GM12801 (cell line): Measurements from ENCODE around the gene CELSR1.

Experiments
- CTCF ChIP-seq: IDR thresholded peaks from one replicate; pipeline ENCODE4 v1.5.1; 2011; ENCODE audit warnings: control low read depth; ENCODE audit not compliant: insufficient read length; ENCODE audit errors: extremely low read depth

Gene CELSR1

GRCh38 chr22:46513908-46514550, 23.4 kb downstream of the CELSR1 start:
- TF ChIP-seq CTCF, result no peak

- TF ChIP-seq CTCF, result no peak
Measured at GRCh38 chr22:46512683-46513082, 24.7 kb downstream of the CELSR1 start.

- TF ChIP-seq CTCF, result no peak
Measured at GRCh38 chr22:46512039-46512370, 25.4 kb downstream of the CELSR1 start.

GRCh38 chr22:46511151-46512038, 26.0 kb downstream of the CELSR1 start:
- no peak for TF ChIP-seq CTCF

GRCh38 chr22:46509416-46510089, 27.9 kb downstream of the CELSR1 start:
- no peak for TF ChIP-seq CTCF

GRCh38 chr22:46508491-46508999, 28.9 kb downstream of the CELSR1 start:
- no peak for TF ChIP-seq CTCF

GRCh38 chr22:46507451-46508425, 29.7 kb downstream of the CELSR1 start:
- TF ChIP-seq CTCF, result no peak
